ENCODE measurements around the gene TAC3.

The TAC3 gene

DNA sequence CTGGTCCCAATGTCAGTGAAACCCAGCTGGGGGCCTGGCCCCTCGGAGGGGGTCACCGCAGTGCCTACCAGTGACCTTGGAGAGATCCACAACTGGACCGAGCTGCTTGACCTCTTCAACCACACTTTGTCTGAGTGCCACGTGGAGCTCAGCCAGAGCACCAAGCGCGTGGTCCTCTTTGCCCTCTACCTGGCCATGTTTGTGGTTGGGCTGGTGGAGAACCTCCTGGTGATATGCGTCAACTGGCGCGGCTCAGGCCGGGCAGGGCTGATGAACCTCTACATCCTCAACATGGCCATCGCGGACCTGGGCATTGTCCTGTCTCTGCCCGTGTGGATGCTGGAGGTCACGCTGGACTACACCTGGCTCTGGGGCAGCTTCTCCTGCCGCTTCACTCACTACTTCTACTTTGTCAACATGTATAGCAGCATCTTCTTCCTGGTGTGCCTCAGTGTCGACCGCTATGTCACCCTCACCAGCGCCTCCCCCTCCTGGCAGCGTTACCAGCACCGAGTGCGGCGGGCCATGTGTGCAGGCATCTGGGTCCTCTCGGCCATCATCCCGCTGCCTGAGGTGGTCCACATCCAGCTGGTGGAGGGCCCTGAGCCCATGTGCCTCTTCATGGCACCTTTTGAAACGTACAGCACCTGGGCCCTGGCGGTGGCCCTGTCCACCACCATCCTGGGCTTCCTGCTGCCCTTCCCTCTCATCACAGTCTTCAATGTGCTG, 21.0 kb downstream of the TAC3 start:
- H3K4me3 ChIP-seq (ENCODE audit: low read depth, low read length) = no peak overlapping the region
- TF ChIP-seq, protein P1, sequence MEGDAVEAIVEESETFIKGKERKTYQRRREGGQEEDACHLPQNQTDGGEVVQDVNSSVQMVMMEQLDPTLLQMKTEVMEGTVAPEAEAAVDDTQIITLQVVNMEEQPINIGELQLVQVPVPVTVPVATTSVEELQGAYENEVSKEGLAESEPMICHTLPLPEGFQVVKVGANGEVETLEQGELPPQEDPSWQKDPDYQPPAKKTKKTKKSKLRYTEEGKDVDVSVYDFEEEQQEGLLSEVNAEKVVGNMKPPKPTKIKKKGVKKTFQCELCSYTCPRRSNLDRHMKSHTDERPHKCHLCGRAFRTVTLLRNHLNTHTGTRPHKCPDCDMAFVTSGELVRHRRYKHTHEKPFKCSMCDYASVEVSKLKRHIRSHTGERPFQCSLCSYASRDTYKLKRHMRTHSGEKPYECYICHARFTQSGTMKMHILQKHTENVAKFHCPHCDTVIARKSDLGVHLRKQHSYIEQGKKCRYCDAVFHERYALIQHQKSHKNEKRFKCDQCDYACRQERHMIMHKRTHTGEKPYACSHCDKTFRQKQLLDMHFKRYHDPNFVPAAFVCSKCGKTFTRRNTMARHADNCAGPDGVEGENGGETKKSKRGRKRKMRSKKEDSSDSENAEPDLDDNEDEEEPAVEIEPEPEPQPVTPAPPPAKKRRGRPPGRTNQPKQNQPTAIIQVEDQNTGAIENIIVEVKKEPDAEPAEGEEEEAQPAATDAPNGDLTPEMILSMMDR (IDR thresholded peaks at IDR 0.05; ENCODE audit: borderline replicate concordance, insufficient read depth, low read depth, low read length) = no peak

DNA sequence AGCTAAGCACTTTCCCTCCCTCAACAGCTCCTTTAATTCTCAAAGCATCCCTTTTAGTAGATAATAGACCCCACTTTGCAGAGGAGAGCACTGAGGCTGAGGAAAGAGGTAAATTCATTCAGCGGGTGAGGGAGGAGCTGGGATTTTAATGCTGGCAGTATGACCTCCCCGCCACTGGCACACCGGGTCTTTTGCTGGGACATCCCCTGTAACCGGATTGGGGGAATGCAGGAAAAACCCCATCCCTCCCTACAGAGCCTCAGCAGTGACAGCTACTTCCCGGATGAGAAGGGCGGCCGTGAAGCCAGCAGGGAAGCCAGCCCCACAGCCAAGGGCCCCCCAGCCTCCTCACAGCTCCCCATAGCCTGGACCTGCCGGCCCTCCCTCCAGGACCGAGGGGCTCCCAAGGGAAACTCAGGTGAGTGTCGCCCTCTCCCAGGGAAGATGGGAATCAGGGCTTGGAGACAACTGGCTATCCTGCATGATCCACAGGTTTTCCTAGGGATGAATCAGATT, 22.0 kb downstream of the TAC3 start:
- H3K4me3 ChIP-seq (ENCODE audit: low read depth, low read length) = no peak overlapping the region
- TF ChIP-seq, protein P1 (IDR thresholded peaks at IDR 0.05; ENCODE audit: borderline replicate concordance, insufficient read depth, low read depth, low read length) = no peak

DNA sequence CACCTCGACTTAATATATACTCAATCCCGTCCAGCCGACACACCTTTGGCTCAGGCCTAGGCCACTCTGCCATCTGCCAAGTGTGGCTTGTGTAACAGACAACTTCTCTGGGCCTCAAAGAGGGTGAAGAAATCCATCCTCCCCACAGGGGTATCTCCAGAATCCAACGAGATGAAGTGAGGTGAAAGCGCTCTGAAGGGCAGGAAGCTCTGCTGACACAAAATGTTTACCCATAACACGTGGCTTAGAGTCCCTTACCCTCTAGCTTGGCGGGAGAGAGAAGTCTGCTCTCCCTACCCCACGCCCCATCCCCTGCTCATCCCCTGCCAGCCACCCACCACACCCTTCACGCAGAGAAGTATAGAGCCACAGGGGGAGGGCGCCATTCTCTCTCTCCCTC, 23.0 kb downstream of the TAC3 start:
- TF ChIP-seq, protein P1 (IDR thresholded peaks at IDR 0.05; ENCODE audit: borderline replicate concordance, insufficient read depth, low read depth, low read length) = no peak
- H3K4me3 ChIP-seq (ENCODE audit: low read depth, low read length) = no peak overlapping the region

DNA sequence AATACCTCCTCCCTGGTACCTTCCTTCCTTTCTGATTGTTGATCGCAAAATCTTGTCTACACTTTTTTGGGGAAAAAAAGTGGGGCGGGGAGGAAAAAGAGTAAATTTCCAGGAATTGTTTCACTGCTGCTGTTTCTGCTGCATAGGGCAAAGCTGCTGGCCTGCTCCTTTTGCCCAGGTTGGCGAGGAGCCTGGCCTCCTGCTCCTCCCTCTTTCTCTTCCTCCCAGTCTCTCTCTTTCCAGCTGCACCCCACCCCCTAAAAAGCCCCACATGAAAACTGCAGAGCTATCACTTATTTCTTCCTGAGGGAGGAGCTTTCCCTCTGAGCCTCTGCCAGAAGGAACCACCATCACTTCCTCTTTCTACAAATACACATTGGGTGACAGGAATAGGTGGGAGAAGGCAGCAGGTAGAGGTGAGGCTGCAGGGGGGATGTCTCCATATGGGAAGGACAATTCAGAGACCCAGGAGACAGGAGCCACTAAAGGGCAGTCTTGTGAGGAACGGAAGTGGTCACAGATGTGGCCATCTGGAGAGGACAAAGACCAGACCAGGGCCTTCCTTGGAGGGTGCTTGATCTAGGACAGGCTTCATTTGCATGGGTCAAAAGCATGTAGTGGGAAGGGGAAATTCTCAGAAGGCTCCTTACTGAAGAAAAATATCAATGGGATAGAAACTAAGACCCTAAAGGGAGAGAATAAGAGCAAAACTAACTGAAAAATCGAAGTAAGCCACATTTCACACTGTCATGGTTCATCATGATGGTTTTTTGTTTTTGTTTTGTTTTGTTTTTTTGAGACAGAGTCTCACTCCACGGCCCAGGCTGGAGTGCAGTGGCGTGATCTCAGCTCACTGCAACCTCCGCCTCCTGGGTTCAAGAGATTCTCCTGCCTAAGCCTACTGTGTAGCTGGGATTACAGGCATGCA, 24.7 kb downstream of the TAC3 start:
- TF ChIP-seq, protein P1 (IDR thresholded peaks at IDR 0.05; ENCODE audit: borderline replicate concordance, insufficient read depth, low read depth, low read length) = no peak
- no peak overlapping the region for H3K4me3 ChIP-seq (ENCODE audit: low read depth, low read length)

- H3K4me3 ChIP-seq (ENCODE audit: low read depth, low read length) = no peak overlapping the region
- TF ChIP-seq, protein P1 (IDR thresholded peaks at IDR 0.05; ENCODE audit: borderline replicate concordance, insufficient read depth, low read depth, low read length) = no peak
Measured at GRCh38 chr12:56990648-56991318, 25.5 kb downstream of the TAC3 start.

- TF ChIP-seq, protein P1 (IDR thresholded peaks at IDR 0.05; ENCODE audit: borderline replicate concordance, insufficient read depth, low read depth, low read length) = no peak
Measured at GRCh38 chr12:56989861-56990610, 26.3 kb downstream of the TAC3 start.

More at GRCh38 chr12:56989861-56990610, 26.3 kb downstream of the TAC3 start:
- H3K4me3 ChIP-seq (ENCODE audit: low read depth, low read length) = no peak overlapping the region
